ENCODE results near the gene CDKAL1.

Gene CDKAL1

GRCh38 chr6:20840675-20841074 is 306.4 kb downstream of the CDKAL1 start:
- DNase-seq (ENCODE audit: low spot score), result no peak

GRCh38 chr6:20841806-20842205 is 307.5 kb downstream of the CDKAL1 start:
- DNase-seq (ENCODE audit: low spot score), result no peak

- no peak for DNase-seq (ENCODE audit: low spot score)
These were observed 311.3 kb downstream of the CDKAL1 start for GRCh38 chr6:20845592-20845991.

GRCh38 chr6:20846602-20847028 is 312.4 kb downstream of the CDKAL1 start:
- no peak for DNase-seq (ENCODE audit: low spot score)

GRCh38 chr6:20847904-20848303 is 313.6 kb downstream of the CDKAL1 start:
- DNase-seq (ENCODE audit: low spot score), result no peak

GRCh38 chr6:20850686-20851416 is 316.6 kb downstream of the CDKAL1 start:
- no peak for DNase-seq (ENCODE audit: low spot score)

- no peak for DNase-seq (ENCODE audit: low spot score)
These were observed 317.5 kb downstream of the CDKAL1 start for GRCh38 chr6:20851795-20852194.

- DNase-seq (ENCODE audit: low spot score), result no peak
These were observed 319.6 kb downstream of the CDKAL1 start for GRCh38 chr6:20853828-20854227.

- no peak for DNase-seq (ENCODE audit: low spot score)
These were observed 322.5 kb downstream of the CDKAL1 start for GRCh38 chr6:20856681-20857288.

GRCh38 chr6:20861481-20861880 is 327.2 kb downstream of the CDKAL1 start:
- no peak for DNase-seq (ENCODE audit: low spot score)

GRCh38 chr6:20866036-20866435 is 331.8 kb downstream of the CDKAL1 start:
- no peak for DNase-seq (ENCODE audit: low spot score)

GRCh38 chr6:20866935-20867703 is 332.9 kb downstream of the CDKAL1 start:
- DNase-seq (ENCODE audit: low spot score), result no peak

GRCh38 chr6:20868397-20869096 is 334.3 kb downstream of the CDKAL1 start:
- no peak for DNase-seq (ENCODE audit: low spot score)

- DNase-seq (ENCODE audit: low spot score), result no peak
These were observed 335.8 kb downstream of the CDKAL1 start for GRCh38 chr6:20870021-20870420.

GRCh38 chr6:20870493-20870892 is 336.2 kb downstream of the CDKAL1 start:
- DNase-seq (ENCODE audit: low spot score), result no peak

- no peak for DNase-seq (ENCODE audit: low spot score)
These were observed 339.4 kb downstream of the CDKAL1 start for GRCh38 chr6:20873425-20874190.

GRCh38 chr6:20875369-20875963 is 341.2 kb downstream of the CDKAL1 start:
- DNase-seq (ENCODE audit: low spot score), result no peak

GRCh38 chr6:20876036-20876435 is 341.8 kb downstream of the CDKAL1 start:
- DNase-seq (ENCODE audit: low spot score), result no peak

- DNase-seq (ENCODE audit: low spot score), result no peak
These were observed 342.3 kb downstream of the CDKAL1 start for GRCh38 chr6:20876561-20876960.

GRCh38 chr6:20877008-20877937 is 343.0 kb downstream of the CDKAL1 start:
- no peak for DNase-seq (ENCODE audit: low spot score)
